Activated naive CD4-positive, alpha-beta T cell treated with anti-CD3 and anti-CD28 coated beads, Interleukin-2, amount 50 U/mL, for 16 hours (primary cell): ENCODE data around the gene THG1L.

Source experiments
- DNase-seq: peaks from one replicate; pipeline ENCODE4 v3.0.0-alpha.2; 2020

THG1L gene

GRCh38 chr5:157729858-157730257 lies 1.4 kb upstream of the THG1L start:
- DNase-seq = no peak

- DNase-seq = no peak
Observed at GRCh38 chr5:157730900-157731271, 334 bp upstream of the THG1L start.

- DNase-seq = no peak
Observed at GRCh38 chr5:157732130-157732514, 902 bp downstream of the THG1L start.

- no peak for DNase-seq
Observed at GRCh38 chr5:157732596-157733262, 1.5 kb downstream of the THG1L start.

GRCh38 chr5:157734436-157734835 lies 3.2 kb downstream of the THG1L start:
- DNase-seq = no peak

GRCh38 chr5:157735991-157736390 lies 4.8 kb downstream of the THG1L start:
- no peak for DNase-seq

GRCh38 chr5:157739388-157740228 lies 8.4 kb downstream of the THG1L start:
- no peak for DNase-seq

GRCh38 chr5:157740229-157740610 lies 9.0 kb downstream of the THG1L start:
- DNase-seq = no peak

GRCh38 chr5:157741131-157741530 lies 9.9 kb downstream of the THG1L start:
- no peak for DNase-seq

GRCh38 chr5:157743163-157744050 lies 12.2 kb downstream of the THG1L start, which contains the start of gene LSM11:
TSS of gene LSM11 (plus strand) at chr5:157743712. CDS start at chr5:157743751, 39 bp downstream.
- peak; percentile 90 for DNase-seq

GRCh38 chr5:157744051-157745011 lies 13.1 kb downstream of the THG1L start:
- no peak for DNase-seq

GRCh38 chr5:157745041-157745456 lies 13.8 kb downstream of the THG1L start:
- no peak for DNase-seq

GRCh38 chr5:157747173-157747740 lies 16.0 kb downstream of the THG1L start:
- no peak for DNase-seq

GRCh38 chr5:157747766-157748700 lies 16.8 kb downstream of the THG1L start:
- no peak for DNase-seq

GRCh38 chr5:157748760-157749461 lies 17.7 kb downstream of the THG1L start:
- DNase-seq = no peak

- no peak for DNase-seq
Observed at GRCh38 chr5:157749462-157749799, 18.2 kb downstream of the THG1L start.

- DNase-seq = no peak
Observed at GRCh38 chr5:157750320-157750719, 19.1 kb downstream of the THG1L start.

GRCh38 chr5:157756122-157756521 lies 24.9 kb downstream of the THG1L start:
- no peak for DNase-seq

GRCh38 chr5:157758706-157759105 lies 27.5 kb downstream of the THG1L start:
- DNase-seq = no peak
